Osteocyte (in vitro differentiated cells): ENCODE results near the gene PAN3. TPM values are rescaled to one million over a fixed set of nuclear protein-coding genes. Genes with fewer than 3 reads are reported as not detected.

Experiments
- DNase-seq: peaks from one replicate; pipeline ENCODE4 v3.0.0; 2021; ENCODE audit warnings: mixed read lengths; ENCODE audit not compliant: unreplicated experiment; ENCODE audit errors: extremely low spot score
- H3K27ac Mint-ChIP-seq: one replicate; pipeline ENCODE4 v1.8.0; 2021; ENCODE audit warnings: mild to moderate bottlenecking, mixed read lengths; ENCODE audit not compliant: unreplicated experiment
- H3K27me3 Mint-ChIP-seq: one replicate; pipeline ENCODE4 v1.8.0; 2021; ENCODE audit warnings: mixed read lengths; ENCODE audit not compliant: unreplicated experiment
- H3K36me3 Mint-ChIP-seq: one replicate; pipeline ENCODE4 v1.8.0; 2021; ENCODE audit warnings: mixed read lengths; ENCODE audit not compliant: unreplicated experiment
- H3K4me1 Mint-ChIP-seq: one replicate; pipeline ENCODE4 v1.8.0; 2021; ENCODE audit warnings: mixed read lengths; ENCODE audit not compliant: unreplicated experiment
- H3K4me3 Mint-ChIP-seq: one replicate; pipeline ENCODE4 v1.8.0; 2021; ENCODE audit warnings: mild to moderate bottlenecking, moderate library complexity, mixed read lengths; ENCODE audit not compliant: unreplicated experiment
- H3K9me3 Mint-ChIP-seq: one replicate; pipeline ENCODE4 v1.8.0; 2021; ENCODE audit warnings: mixed read lengths; ENCODE audit not compliant: unreplicated experiment
- total RNA-seq: library from RNA; stranded (reverse); gene quantifications from 2 replicates; pipeline ENCODE4 v1.2.1, GENCODE V29; 2021
- TF ChIP-seq, protein P1 (sequence below): fragments of 200-600 bp; sonication (generic); IDR thresholded peaks from 2 replicates; pipeline ENCODE4 v1.5.0; 2021; ENCODE audit warnings: antibody characterized with exemption, mild to moderate bottlenecking, moderate library complexity

Gene PAN3
- total RNA-seq, 1 donor from 2014 or later: 32.7 TPM

DNA sequence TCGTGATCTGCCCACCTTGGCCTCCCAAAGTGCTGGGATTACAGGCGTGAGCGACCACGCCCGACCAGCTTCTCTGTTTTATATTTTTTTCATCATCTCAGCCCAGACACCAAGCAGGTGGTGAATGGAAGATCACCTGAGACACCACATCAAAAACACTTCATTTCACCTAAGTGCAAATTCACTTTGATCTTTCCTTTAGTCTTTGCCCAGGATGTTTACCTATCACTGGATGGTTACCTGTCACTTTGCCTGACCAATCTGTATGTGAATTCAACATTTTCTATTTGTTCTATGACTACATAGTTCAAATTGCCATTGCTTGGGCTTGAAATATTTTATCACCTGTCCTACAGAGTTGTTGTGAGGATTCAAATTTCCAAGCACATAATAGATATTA, 65.7 kb downstream of the PAN3 start:
- Mint-ChIP-seq H3K4me1 (peaks cover 4% of the 10 kb centered on the region), H3K27ac (no peak overlapping the region), H3K36me3 (peaks cover 20% of the 10 kb centered on the region), H3K9me3 (no peaks in the 10 kb centered on the region), H3K27me3 (no peaks in the 10 kb centered on the region), H3K4me3 (no peak overlapping the region)
- DNase-seq: no peak
- TF ChIP-seq, protein P1, sequence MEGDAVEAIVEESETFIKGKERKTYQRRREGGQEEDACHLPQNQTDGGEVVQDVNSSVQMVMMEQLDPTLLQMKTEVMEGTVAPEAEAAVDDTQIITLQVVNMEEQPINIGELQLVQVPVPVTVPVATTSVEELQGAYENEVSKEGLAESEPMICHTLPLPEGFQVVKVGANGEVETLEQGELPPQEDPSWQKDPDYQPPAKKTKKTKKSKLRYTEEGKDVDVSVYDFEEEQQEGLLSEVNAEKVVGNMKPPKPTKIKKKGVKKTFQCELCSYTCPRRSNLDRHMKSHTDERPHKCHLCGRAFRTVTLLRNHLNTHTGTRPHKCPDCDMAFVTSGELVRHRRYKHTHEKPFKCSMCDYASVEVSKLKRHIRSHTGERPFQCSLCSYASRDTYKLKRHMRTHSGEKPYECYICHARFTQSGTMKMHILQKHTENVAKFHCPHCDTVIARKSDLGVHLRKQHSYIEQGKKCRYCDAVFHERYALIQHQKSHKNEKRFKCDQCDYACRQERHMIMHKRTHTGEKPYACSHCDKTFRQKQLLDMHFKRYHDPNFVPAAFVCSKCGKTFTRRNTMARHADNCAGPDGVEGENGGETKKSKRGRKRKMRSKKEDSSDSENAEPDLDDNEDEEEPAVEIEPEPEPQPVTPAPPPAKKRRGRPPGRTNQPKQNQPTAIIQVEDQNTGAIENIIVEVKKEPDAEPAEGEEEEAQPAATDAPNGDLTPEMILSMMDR: no peak

DNA sequence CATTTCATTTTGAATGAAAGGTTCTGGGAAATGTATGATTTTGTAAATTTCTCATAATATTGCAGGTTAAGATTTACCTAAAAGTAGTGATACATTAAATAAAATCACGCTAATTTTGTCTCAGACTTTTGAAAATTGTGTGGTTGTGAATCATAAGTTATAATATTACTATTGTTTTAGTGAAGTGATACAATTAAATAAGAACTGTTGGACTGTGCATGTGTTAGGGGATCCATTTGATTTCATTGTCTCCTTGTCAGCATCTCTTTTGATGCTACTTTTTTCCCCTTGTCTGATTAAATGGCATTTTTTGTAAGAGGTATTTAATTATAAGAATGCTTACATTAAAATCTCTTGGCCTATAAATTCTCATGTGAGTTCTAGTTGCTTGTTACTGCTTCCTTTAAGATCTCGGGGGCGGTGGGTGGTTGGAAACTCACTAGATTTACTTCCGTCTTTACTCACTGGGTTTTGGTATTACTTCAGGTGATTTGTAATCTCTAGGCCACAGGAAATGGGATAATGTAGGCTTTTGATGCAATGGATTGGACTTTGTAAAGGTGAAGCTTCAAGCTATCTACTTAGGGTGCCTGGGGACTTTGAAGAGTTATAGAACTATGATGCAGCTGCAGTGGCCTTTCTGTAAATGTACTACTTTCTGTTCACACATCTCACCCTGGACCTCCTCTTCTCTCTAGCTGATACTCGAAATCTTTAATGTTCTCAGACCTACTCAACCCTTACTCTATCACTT, 66.5 kb downstream of the PAN3 start:
- peaks cover 20% of the 10 kb centered on the region for H3K36me3 Mint-ChIP-seq
- H3K4me3 Mint-ChIP-seq: no peak overlapping the region
- no peaks in the 10 kb centered on the region for H3K9me3 Mint-ChIP-seq
- H3K27me3 Mint-ChIP-seq: no peaks in the 10 kb centered on the region
- H3K27ac Mint-ChIP-seq: no peak overlapping the region
- DNase-seq: no peak
- TF ChIP-seq, protein P1: no peak
- peaks cover 4% of the 10 kb centered on the region for H3K4me1 Mint-ChIP-seq

DNA sequence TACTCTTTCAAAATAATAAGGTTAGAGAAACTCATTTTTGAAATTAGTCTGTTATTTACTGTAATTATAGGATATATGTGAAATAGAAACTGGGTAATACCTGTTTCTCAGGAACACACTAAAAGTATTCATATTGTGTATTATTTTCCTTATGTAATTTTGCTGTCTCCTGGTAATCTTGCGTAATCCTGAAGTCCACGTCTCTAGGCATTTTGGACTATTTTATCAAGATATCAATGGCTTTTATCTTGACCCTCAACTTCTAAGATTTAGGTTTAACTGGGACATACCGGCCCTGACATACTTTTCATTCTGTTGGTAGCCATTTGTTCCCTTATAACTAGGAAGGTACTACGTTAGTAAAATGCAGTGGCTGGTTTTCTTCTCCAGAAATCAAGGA, 80.3 kb downstream of the PAN3 start:
- no peaks in the 10 kb centered on the region for H3K4me1 Mint-ChIP-seq
- no peak overlapping the region for H3K4me3 Mint-ChIP-seq
- no peaks in the 10 kb centered on the region for H3K27me3 Mint-ChIP-seq
- TF ChIP-seq, protein P1: no peak
- peaks cover 18% of the 10 kb centered on the region for H3K36me3 Mint-ChIP-seq
- H3K9me3 Mint-ChIP-seq: no peaks in the 10 kb centered on the region
- no peak for DNase-seq
- H3K27ac Mint-ChIP-seq: no peak overlapping the region

DNA sequence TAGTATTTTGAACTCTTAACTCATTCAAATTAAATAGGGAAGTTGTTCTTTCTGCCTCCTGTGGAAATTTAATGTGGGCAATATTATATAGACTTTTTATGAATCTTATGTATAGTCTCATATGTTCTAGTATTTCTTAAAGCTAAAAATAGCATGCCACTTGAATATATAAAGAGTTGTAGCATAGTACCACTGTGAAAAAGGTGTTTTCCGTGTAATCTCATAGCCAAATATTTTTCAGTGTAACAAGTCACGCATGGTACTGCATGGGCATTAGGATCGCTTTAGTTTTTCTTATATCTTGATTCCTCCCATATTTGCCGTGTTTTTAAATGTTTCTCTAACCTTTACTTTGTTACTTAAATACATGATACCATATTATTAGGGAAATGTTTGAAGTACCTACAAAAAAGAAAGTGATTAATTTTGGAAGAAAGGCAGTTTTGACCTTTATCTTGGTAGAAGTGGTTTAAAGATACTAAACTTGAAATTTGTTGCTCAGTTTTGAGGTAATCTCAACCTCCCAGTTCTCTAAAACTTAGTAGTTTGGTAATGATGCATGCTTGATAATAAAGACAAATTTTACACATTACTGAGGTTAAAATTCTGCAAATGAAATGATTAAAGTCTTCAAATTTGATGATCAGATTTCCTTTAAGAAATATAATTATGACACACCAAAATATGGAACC, 81.2 kb downstream of the PAN3 start:
- H3K4me3 Mint-ChIP-seq: no peak overlapping the region
- H3K27ac Mint-ChIP-seq: no peak overlapping the region
- no peak for DNase-seq
- no peaks in the 10 kb centered on the region for H3K4me1 Mint-ChIP-seq
- TF ChIP-seq, protein P1: no peak
- no peaks in the 10 kb centered on the region for H3K9me3 Mint-ChIP-seq
- no peaks in the 10 kb centered on the region for H3K27me3 Mint-ChIP-seq
- peaks cover 13% of the 10 kb centered on the region for H3K36me3 Mint-ChIP-seq

DNA sequence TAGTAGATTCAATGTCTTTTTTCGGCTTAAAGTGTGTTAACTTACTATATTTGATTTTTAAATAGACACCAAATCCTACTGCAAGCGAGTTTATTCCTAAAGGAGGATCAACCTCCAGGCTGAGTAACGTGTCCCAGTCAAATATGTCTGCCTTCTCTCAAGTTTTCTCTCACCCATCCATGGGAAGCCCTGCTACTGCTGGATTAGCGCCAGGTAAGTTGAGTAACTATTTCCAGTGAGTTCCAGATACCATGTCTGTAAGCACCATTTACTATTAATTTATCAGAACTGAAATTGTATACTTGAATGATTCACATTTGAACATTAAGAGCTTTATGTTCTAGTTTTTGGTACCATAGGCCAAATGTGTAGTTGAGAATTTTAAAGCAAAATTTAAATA, 81.8 kb downstream of the PAN3 start:
- Mint-ChIP-seq H3K9me3 (no peaks in the 10 kb centered on the region), H3K27ac (no peak overlapping the region), H3K4me1 (no peaks in the 10 kb centered on the region), H3K36me3 (peaks cover 13% of the 10 kb centered on the region), H3K27me3 (no peaks in the 10 kb centered on the region), H3K4me3 (no peak overlapping the region)
- TF ChIP-seq, protein P1: no peak
- no peak for DNase-seq
